Astrocyte of the spinal cord (primary cell): ENCODE measurements around the gene TET2.

Experiments used
- DNase-seq: peaks from one replicate; pipeline ENCODE4 v3.0.0; 2011; ENCODE audit warnings: low read depth, low spot score
- H3K4me3 ChIP-seq: 2 replicates; pipeline ENCODE4 v1.5.1; 2011; ENCODE audit warnings: low read depth, mild to moderate bottlenecking, low read length, moderate library complexity
- in situ Hi-C: cut with HindIII; loops from 2 replicates; pipeline ENCODE4 v1.10.0; 2017; ENCODE audit warnings: low sequenced_read_pairs
- TF ChIP-seq, protein P1 (sequence below): IDR thresholded peaks from 2 replicates; pipeline ENCODE4 v1.5.1; 2012; ENCODE audit warnings: low read depth, mild to moderate bottlenecking, low read length, inconsistent platforms

TET2 gene

DNA sequence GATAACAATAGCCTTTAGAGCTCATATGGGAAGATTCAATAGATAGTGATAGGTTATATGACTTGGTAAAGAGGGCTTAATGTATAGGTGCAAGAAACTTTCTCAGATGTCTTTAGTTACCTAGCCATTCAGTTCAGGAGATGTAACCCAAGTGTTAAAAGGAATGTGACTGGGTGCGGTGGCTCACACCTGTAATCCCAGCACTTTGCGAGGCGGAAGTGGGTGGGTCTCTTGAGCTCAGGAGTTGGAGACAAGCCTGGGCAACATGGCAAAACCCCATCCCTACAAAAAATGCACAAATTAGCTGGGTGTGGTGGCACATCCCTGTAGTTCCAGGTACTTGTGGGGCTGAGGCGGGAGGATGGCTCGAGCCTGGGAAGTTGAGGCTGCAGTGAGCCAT lies 7.9 kb downstream of the TET2 start:
- DNase-seq: no peak
- in situ Hi-C loops: no loop called here
- H3K4me3 ChIP-seq: no peak overlapping the region
- TF ChIP-seq, protein P1, sequence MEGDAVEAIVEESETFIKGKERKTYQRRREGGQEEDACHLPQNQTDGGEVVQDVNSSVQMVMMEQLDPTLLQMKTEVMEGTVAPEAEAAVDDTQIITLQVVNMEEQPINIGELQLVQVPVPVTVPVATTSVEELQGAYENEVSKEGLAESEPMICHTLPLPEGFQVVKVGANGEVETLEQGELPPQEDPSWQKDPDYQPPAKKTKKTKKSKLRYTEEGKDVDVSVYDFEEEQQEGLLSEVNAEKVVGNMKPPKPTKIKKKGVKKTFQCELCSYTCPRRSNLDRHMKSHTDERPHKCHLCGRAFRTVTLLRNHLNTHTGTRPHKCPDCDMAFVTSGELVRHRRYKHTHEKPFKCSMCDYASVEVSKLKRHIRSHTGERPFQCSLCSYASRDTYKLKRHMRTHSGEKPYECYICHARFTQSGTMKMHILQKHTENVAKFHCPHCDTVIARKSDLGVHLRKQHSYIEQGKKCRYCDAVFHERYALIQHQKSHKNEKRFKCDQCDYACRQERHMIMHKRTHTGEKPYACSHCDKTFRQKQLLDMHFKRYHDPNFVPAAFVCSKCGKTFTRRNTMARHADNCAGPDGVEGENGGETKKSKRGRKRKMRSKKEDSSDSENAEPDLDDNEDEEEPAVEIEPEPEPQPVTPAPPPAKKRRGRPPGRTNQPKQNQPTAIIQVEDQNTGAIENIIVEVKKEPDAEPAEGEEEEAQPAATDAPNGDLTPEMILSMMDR: no peak

DNA sequence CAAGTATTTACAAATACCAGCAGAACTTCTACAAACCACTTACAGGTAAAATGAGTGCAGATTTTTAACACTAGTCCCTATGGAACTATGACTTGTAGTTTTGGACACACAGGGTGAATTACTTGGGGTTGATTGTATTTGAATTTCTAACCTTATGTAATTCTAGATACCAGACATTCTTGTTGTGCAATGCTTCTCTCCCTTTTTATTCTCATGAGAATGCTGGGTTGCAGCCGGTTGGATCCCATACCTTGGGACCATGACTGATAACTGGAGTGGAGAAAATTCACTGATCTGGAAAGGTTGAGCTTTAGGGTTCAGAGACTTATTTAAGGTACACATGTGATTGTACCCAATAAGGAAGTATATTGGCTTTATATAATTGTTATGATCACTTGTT lies 8.8 kb downstream of the TET2 start:
- in situ Hi-C loops: no loop called here
- H3K4me3 ChIP-seq: no peak overlapping the region
- no peak for DNase-seq
- TF ChIP-seq, protein P1: no peak

GRCh38 chr4:105158837-105159236 lies 12.2 kb downstream of the TET2 start:
- DNase-seq: no peak
- in situ Hi-C loops: no loop called here
- TF ChIP-seq, protein P1: no peak
- no peak overlapping the region for H3K4me3 ChIP-seq

GRCh38 chr4:105162123-105162796 lies 15.6 kb downstream of the TET2 start:
- DNase-seq: no peak
- TF ChIP-seq, protein P1: no peak
- H3K4me3 ChIP-seq: no peak overlapping the region
- in situ Hi-C loops: no loop called here

- TF ChIP-seq, protein P1: no peak
- in situ Hi-C loops: no loop called here
- H3K4me3 ChIP-seq: no peak overlapping the region
- DNase-seq: no peak
Observed at GRCh38 chr4:105164548-105164947, 17.9 kb downstream of the TET2 start.

DNA sequence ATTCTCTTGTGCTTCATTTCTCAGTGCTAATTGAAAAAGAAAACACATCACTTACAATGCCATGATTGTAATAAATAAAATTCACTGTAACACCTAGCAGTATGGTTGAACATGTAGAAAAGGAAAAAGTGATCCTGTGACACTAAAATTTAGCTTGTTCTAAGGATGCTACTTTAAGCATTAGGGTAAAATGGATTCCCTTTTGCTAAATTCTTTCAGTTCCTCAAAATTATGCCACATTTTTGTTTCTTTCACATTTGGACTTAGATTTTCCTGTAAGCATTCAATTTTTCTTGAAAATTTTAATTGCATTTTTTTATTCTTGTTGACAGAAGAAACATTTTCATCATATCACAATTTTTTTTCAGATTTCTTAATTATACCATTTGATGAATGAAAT lies 19.4 kb downstream of the TET2 start:
- no peak overlapping the region for H3K4me3 ChIP-seq
- in situ Hi-C loops: no loop called here
- TF ChIP-seq, protein P1: no peak
- no peak for DNase-seq
